Activated CD8-positive, alpha-beta T cell treated with anti-CD3 and anti-CD28 coated beads for 36 hours (primary cell): ENCODE data around the gene DPP6. TPM values are rescaled to one million over a fixed set of nuclear protein-coding genes. Genes with fewer than 3 reads are reported as not detected.

Experiments
- ATAC-seq: fragments of 200-7000 bp; cut with Tn5 transposase; one replicate; pipeline ENCODE4 v1.10.0; 2021; ENCODE audit warnings: mild to moderate bottlenecking, moderate library complexity
- CTCF ChIA-PET: fragments of 350-600 bp; sonication (Branson Sonifier 250); formaldehyde crosslinking; loops from one replicate; lab custom pipeline; 2021; ENCODE audit warnings: antibody characterized with exemption; lab: Charles Lee
- POLR2A ChIA-PET: fragments of 350-600 bp; sonication (Branson Sonifier 250); formaldehyde crosslinking; loops from one replicate; lab custom pipeline; 2021; ENCODE audit warnings: antibody characterized with exemption; lab: Charles Lee
- DNase-seq: peaks from one replicate; pipeline ENCODE4 v3.0.0-alpha.2; 2020
- H3K27ac Mint-ChIP-seq: one replicate; pipeline ENCODE4 v1.8.0; 2021; ENCODE audit warnings: mild to moderate bottlenecking, mixed read lengths
- H3K27me3 Mint-ChIP-seq: one replicate; pipeline ENCODE4 v1.8.0; 2021; ENCODE audit warnings: mixed read lengths
- H3K36me3 Mint-ChIP-seq: one replicate; pipeline ENCODE4 v1.8.0; 2021; ENCODE audit warnings: low read depth, mixed read lengths
- H3K4me1 Mint-ChIP-seq: one replicate; pipeline ENCODE4 v1.8.0; 2021; ENCODE audit warnings: low read depth, mixed read lengths
- H3K4me3 Mint-ChIP-seq: one replicate; pipeline ENCODE4 v1.8.0; 2021; ENCODE audit warnings: mild to moderate bottlenecking, moderate library complexity, mixed read lengths
- H3K9me3 Mint-ChIP-seq: one replicate; pipeline ENCODE4 v1.8.0; 2021; ENCODE audit warnings: mixed read lengths
- intact Hi-C: fragments of 100-400 bp; cut with micrococcal nuclease; formaldehyde crosslinking; loops from one replicate; pipeline ENCODE4 v1.10.0; 2022
- total RNA-seq, 2 experiments: library from RNA; stranded (reverse); gene quantifications; one replicate each; pipeline ENCODE4 v1.2.3, GENCODE V29; 2021
- TF ChIP-seq, protein P1 (sequence below): fragments of 200-600 bp; IDR thresholded peaks from one replicate; pipeline ENCODE4 v1.8.0; 2022; ENCODE audit warnings: antibody characterized with exemption, mild to moderate bottlenecking

DPP6 gene
- total RNA-seq, 2 experiments from 2014 or later = not detected

DNA sequence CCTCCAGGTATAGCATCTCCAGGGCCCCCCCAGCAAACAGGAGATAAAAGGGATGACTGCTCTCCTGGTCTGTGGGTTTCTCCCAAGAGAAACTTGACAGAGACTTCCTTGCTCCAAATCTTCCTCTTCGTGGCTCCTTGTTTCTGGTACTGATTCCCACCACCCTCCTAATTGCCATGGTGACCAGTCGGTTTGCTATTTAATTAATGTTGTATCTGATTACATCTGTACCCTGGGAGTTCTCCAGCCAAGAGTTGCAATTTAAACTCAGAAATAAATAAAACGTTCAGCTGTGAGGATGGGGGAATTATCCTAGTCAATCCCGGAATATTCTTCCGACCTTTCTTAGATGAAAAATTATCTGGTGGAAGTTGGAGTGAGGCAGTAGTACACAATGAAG lies 686.0 kb downstream of the DPP6 start:
- Mint-ChIP-seq H3K4me3 (no peak overlapping the region), H3K27ac (no peak overlapping the region), H3K9me3 (no peaks in the 10 kb centered on the region), H3K4me1 (no peaks in the 10 kb centered on the region), H3K36me3 (no peaks in the 10 kb centered on the region), H3K27me3 (peaks cover 3% of the 10 kb centered on the region)
- DNase-seq = no peak
- intact Hi-C loops = no loop called here
- POLR2A ChIA-PET = no interaction called here
- CTCF ChIA-PET = interaction anchor here (1.6 kb wide), 1 partner anchor 40 kb away, joined by 4 read pairs; no protein-coding TSS in a partner anchor
- TF ChIP-seq, protein P1, sequence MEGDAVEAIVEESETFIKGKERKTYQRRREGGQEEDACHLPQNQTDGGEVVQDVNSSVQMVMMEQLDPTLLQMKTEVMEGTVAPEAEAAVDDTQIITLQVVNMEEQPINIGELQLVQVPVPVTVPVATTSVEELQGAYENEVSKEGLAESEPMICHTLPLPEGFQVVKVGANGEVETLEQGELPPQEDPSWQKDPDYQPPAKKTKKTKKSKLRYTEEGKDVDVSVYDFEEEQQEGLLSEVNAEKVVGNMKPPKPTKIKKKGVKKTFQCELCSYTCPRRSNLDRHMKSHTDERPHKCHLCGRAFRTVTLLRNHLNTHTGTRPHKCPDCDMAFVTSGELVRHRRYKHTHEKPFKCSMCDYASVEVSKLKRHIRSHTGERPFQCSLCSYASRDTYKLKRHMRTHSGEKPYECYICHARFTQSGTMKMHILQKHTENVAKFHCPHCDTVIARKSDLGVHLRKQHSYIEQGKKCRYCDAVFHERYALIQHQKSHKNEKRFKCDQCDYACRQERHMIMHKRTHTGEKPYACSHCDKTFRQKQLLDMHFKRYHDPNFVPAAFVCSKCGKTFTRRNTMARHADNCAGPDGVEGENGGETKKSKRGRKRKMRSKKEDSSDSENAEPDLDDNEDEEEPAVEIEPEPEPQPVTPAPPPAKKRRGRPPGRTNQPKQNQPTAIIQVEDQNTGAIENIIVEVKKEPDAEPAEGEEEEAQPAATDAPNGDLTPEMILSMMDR = no peak
- no peak for ATAC-seq

DNA sequence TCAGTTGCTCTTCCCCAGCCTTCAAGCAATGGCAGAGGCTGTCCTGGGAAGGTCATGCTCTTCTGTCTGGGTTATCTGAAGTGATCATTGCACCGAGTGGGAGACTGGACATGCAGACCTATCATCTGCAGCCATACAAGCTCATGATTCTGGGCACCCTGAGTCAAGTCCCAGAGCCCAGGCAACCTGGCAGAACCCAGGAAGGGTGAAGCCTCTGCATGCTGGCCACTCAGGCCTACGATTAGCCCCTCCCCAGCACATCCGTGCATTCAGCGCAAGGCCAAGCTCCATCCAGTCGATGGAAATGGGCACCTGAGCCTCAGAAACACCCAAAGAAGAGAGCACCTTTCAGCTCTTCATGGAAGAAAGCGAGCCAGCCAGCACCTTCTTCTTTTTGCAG lies 688.9 kb downstream of the DPP6 start:
- ChIA-PET CTCF (no interaction called here), POLR2A (no interaction called here)
- Mint-ChIP-seq H3K36me3 (no peaks in the 10 kb centered on the region), H3K9me3 (no peaks in the 10 kb centered on the region), H3K4me1 (no peaks in the 10 kb centered on the region), H3K27me3 (peaks cover 5% of the 10 kb centered on the region), H3K27ac (no peak overlapping the region), H3K4me3 (no peak overlapping the region)
- DNase-seq (no peak), ATAC-seq (no peak)
- TF ChIP-seq, protein P1 = no peak
- intact Hi-C loops = no loop called here

DNA sequence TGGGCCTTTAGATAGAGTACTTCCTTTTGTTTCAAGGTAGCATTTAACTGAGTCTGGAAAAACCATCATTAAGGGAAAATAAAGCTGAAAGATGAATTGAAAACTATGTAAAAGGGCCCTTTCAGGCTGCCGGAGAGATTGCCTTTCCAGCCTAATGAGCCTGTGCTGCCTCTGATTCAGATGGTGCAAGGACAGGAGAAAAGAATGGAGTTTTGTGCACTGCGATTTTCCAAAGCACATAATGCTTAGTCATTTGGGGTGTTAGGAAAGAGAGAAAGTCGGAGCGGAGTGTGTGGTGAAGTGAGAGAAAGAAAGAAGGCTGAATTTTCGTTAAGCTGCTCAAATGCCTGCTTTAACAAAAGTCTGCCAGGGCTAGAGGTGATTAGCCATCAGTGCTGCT lies 691.0 kb downstream of the DPP6 start:
- no peak overlapping the region for H3K4me3 Mint-ChIP-seq
- POLR2A ChIA-PET = no interaction called here
- TF ChIP-seq, protein P1 = no peak
- H3K9me3 Mint-ChIP-seq = no peaks in the 10 kb centered on the region
- CTCF ChIA-PET = interaction anchor here (1.3 to 3.3 kb wide), 3 partner anchors 26 to 150 kb away, joined by 3 to 9 read pairs (median 5); no protein-coding TSS in a partner anchor
- DNase-seq (no peak), ATAC-seq (no peak)
- H3K27ac Mint-ChIP-seq = no peak overlapping the region
- peaks cover 5% of the 10 kb centered on the region for H3K27me3 Mint-ChIP-seq
- H3K36me3 Mint-ChIP-seq = no peaks in the 10 kb centered on the region
- no peaks in the 10 kb centered on the region for H3K4me1 Mint-ChIP-seq
- intact Hi-C loops = no loop called here

DNA sequence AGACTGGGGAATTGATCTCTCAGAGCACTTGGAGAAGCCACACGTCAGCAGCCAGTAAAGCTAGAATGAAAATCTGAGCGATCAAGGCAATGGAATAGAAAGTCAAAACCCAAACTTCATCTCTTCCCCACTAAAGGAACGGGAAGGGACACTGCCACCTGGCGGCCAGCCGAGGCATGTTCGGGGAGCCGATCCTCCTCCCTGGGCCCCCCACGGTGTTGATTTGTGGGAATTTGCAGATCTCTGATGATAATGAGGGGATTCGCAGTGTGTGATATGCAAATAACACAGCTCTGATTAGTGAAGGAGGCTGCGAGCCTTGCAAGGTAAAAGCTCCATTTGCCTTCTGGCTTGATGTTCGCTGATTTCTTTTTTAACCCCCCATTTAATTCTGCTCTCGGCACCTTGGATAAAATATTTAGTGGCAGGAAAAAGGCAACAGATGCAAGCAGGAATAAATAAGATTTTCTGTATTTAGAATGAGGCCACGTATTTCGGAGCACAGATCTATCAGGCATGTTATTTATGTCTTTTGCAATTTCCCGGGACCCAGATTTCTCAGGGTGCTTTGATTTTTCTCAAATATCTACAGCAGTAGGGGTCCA lies 692.2 kb downstream of the DPP6 start:
- H3K27me3 Mint-ChIP-seq = peaks cover 5% of the 10 kb centered on the region
- peak; percentile 46 for DNase-seq
- no peak overlapping the region for H3K27ac Mint-ChIP-seq
- no peaks in the 10 kb centered on the region for H3K9me3 Mint-ChIP-seq
- CTCF ChIA-PET = interaction anchor here (1.2 to 3.3 kb wide), 4 partner anchors 15 to 151 kb away, joined by 3 to 9 read pairs (median 4); no protein-coding TSS in a partner anchor
- ATAC-seq = no peak
- intact Hi-C loops = no loop called here
- no peaks in the 10 kb centered on the region for H3K4me1 Mint-ChIP-seq
- POLR2A ChIA-PET = no interaction called here
- no peak overlapping the region for H3K4me3 Mint-ChIP-seq
- TF ChIP-seq, protein P1 = peak; percentile 81
- no peaks in the 10 kb centered on the region for H3K36me3 Mint-ChIP-seq

DNA sequence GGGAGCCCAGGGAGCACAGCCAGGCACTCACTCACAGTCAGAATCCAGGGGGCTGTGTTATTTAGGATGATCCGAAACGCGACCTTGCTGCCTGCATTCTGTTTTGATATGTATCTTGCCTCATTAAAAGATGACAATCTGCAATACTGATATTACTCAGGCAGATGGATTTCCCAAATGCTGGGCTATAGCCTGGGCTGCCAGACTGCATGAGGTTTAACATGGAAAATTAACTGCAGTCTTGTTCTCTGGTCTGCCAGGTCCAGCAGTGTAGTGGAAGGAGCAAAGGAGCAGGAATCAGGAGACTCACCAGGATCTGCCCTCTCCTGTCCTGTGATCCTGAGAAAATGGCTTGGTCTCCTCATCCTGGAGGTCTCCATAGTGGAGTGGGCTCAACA lies 692.7 kb downstream of the DPP6 start:
- intact Hi-C loops = no loop called here
- ATAC-seq (no peak), DNase-seq (no peak)
- ChIA-PET CTCF (interaction anchor here (1.2 to 3.3 kb wide), 2 partner anchors 15 to 46 kb away, joined by 4 to 9 read pairs; no protein-coding TSS in a partner anchor), POLR2A (no interaction called here)
- Mint-ChIP-seq H3K4me3 (no peak overlapping the region), H3K27me3 (peaks cover 5% of the 10 kb centered on the region), H3K27ac (no peak overlapping the region), H3K4me1 (no peaks in the 10 kb centered on the region), H3K36me3 (no peaks in the 10 kb centered on the region), H3K9me3 (no peaks in the 10 kb centered on the region)
- TF ChIP-seq, protein P1 = no peak
